K562 (cell line): ENCODE results near the gene NOD1. TPM values are rescaled to one million over a fixed set of nuclear protein-coding genes. Genes with fewer than 3 reads are reported as not detected.

ENCODE experiments used
- ATAC-seq: fragments of 200-7000 bp; cut with Tn5 transposase; 3 replicates; pipeline ENCODE4 v1.9.1; 2020; ENCODE audit warnings: moderate library complexity
- BruUV-seq: library from RNA; stranded (reverse); fragments of 400-500 nt; replicated peaks from 2 replicates; lab custom pipeline; 2021; lab: Mats Ljungman, UMichigan
- CTCF ChIA-PET: fragments of 300-600 bp; formaldehyde crosslinking; extraction: SDS; loops from one replicate; lab custom pipeline; 2021; ENCODE audit warnings: low intra/inter-chr PET ratio; lab: Yijun Ruan, JAX
- POLR2A ChIA-PET: fragments of 300-600, 350-650 bp; sonication (Branson Sonifier 250); formaldehyde crosslinking; extraction: SDS; loops from one replicate; lab custom pipeline; 2021; ENCODE audit warnings: antibody characterized with exemption, inconsistent platforms; lab: Yijun Ruan, JAX
- DNase-seq, 4 experiments: peaks; one replicate each; pipeline versions ENCODE4 v3.0.0 to v3.0.0-alpha.2; 2011 to 2018; ENCODE audit warnings: low spot score in 3 of 4, mixed read lengths in 3 of 4; ENCODE audit errors: extremely low read depth in 1 of 4
- FAIRE-seq: peaks from 2 replicates; lab custom pipeline; 2011; peaks lifted over from hg19 to GRCh38; lab: Jason Lieb, UNC
- H2AFZ ChIP-seq: 2 replicates; pipeline ENCODE4 v1.6.0; 2011; ENCODE audit warnings: low read depth, low read length, control low read depth, inconsistent platforms
- H3K27ac ChIP-seq: fragments of 200-600 bp; 3 replicates; pipeline ENCODE4 v1.8.0; 2011; ENCODE audit warnings: low read depth, mild to moderate bottlenecking, control low read depth, inconsistent platforms, low read length, moderate library complexity, mixed read lengths; ENCODE audit errors: extremely low read depth
- H3K27me3 ChIP-seq, 2 experiments: fragments of 300-600 bp in 1 of 2; 2 replicates in 1 of 2; 3 replicates in 1 of 2; pipeline versions ENCODE4 v1.6.0 to v1.8.0; 2011; ENCODE audit warnings: inconsistent platforms in 2 of 2, low read length in 2 of 2, mild to moderate bottlenecking in 1 of 2, mixed read lengths in 1 of 2, moderate library complexity in 1 of 2; ENCODE audit not compliant: control insufficient read depth in 2 of 2, insufficient read depth in 2 of 2
- H3K36me3 ChIP-seq: fragments of 300-600 bp; 3 replicates; pipeline ENCODE4 v1.8.0; 2011; ENCODE audit warnings: mild to moderate bottlenecking, low read length, inconsistent platforms; ENCODE audit not compliant: control insufficient read depth, insufficient read depth
- H3K4me1 ChIP-seq, 2 experiments: fragments of 200-600 bp in 1 of 2; replicated peaks in 1 of 2; 2 replicates in 1 of 2; 3 replicates in 1 of 2; pipeline versions ENCODE4 v1.5.1 to v1.8.0; 2011; ENCODE audit warnings: inconsistent platforms in 2 of 2, low read length in 2 of 2, mild to moderate bottlenecking in 1 of 2, mixed read lengths in 1 of 2, moderate library complexity in 1 of 2; ENCODE audit not compliant: control insufficient read depth in 2 of 2, insufficient read depth in 2 of 2
- H3K4me2 ChIP-seq: 2 replicates; pipeline ENCODE4 v1.6.1; 2011; ENCODE audit warnings: low read length, control low read depth, inconsistent platforms, mixed read lengths; ENCODE audit not compliant: insufficient read depth
- H3K4me3 ChIP-seq: fragments of 200-600 bp; sonication (generic), shearing (Covaris generic); 2 replicates; pipeline ENCODE4 v1.5.1; 2016; ENCODE audit warnings: control low read depth, inconsistent platforms
- H3K79me2 ChIP-seq: fragments of 200-600 bp; 3 replicates; pipeline ENCODE4 v1.8.0; 2011; ENCODE audit warnings: low read length, inconsistent platforms; ENCODE audit not compliant: control insufficient read depth, insufficient read depth
- H3K9ac ChIP-seq, 2 experiments: 2 replicates each; pipeline versions ENCODE4 v1.6.0 to v1.6.1; 2011; ENCODE audit warnings: low read depth in 2 of 2, low read length in 2 of 2, control low read depth in 1 of 2, inconsistent platforms in 1 of 2, mild to moderate bottlenecking in 1 of 2, mixed read lengths in 1 of 2; ENCODE audit not compliant: insufficient read depth in 1 of 2
- H3K9me1 ChIP-seq: one replicate; pipeline ENCODE4 v1.6.0; 2011; ENCODE audit warnings: inconsistent platforms, mild to moderate bottlenecking, low read length, moderate library complexity; ENCODE audit not compliant: control insufficient read depth, insufficient read depth
- H3K9me3 ChIP-seq: replicated peaks from 2 replicates; pipeline ENCODE4 v1.5.1; 2011; ENCODE audit warnings: low read depth, low read length, inconsistent platforms; ENCODE audit not compliant: control insufficient read depth, insufficient read depth
- H4K20me1 ChIP-seq: replicated peaks from 2 replicates; pipeline ENCODE4 v1.6.1; 2011; ENCODE audit warnings: low read length, inconsistent platforms, mixed read lengths; ENCODE audit not compliant: control insufficient read depth, insufficient read depth
- DMBX1 ChIP-seq: fragments of 250-450 bp; sonication (Bioruptor Pico); IDR thresholded peaks from 2 replicates; pipeline ENCODE4 v1.8.0; 2022; ENCODE audit warnings: inconsistent platforms, mild to moderate bottlenecking, moderate library complexity, borderline replicate concordance
- HDAC6 ChIP-seq: IDR thresholded peaks from 2 replicates; pipeline ENCODE4 v1.6.1; 2012; ENCODE audit warnings: low read depth, mild to moderate bottlenecking, control low read depth, inconsistent platforms, low read length, moderate library complexity
- HMGN3 ChIP-seq: IDR thresholded peaks from 2 replicates; pipeline ENCODE4 v1.6.1; 2011; ENCODE audit warnings: borderline replicate concordance, low read depth, mild to moderate bottlenecking, mixed read lengths, low read length; ENCODE audit not compliant: insufficient read length; ENCODE audit errors: extremely low read depth
- HNRNPH1 ChIP-seq: fragments of 200-400 bp; formaldehyde crosslinking; optimal IDR thresholded peaks from 2 replicates; pipeline ENCODE3; 2017; ENCODE audit warnings: low read depth, mild to moderate bottlenecking, low read length, moderate library complexity
- KAT8 ChIP-seq: fragments of 450-650 bp; IDR thresholded peaks from 2 replicates; pipeline ENCODE4 v1.6.1; 2016; ENCODE audit warnings: low read depth, mild to moderate bottlenecking
- KDM1A ChIP-seq, 2 experiments: fragments of 450-650 bp; IDR thresholded peaks; 2 replicates each; pipeline ENCODE4 v1.6.1; 2016; ENCODE audit warnings: mild to moderate bottlenecking in 2 of 2
- SRSF7 ChIP-seq: fragments of 200-400 bp; formaldehyde crosslinking; optimal IDR thresholded peaks from 2 replicates; pipeline ENCODE3; 2017; ENCODE audit warnings: mild to moderate bottlenecking, low read depth, low read length
- ZC3H8 ChIP-seq: fragments of 450-650 bp; IDR thresholded peaks from 2 replicates; pipeline ENCODE4 v1.6.1; 2017
- ZNF354B ChIP-seq: fragments of 250-450 bp; sonication (Bioruptor Pico); IDR thresholded peaks from 2 replicates; pipeline ENCODE4 v1.4.0; 2020
- ZNF507 ChIP-seq: conservative IDR thresholded peaks from 2 replicates; pipeline ENCODE4 v1.6.1; 2017; ENCODE audit warnings: missing genetic modification characterization, missing compliant biosample characterization
- ZNF717 ChIP-seq: fragments of 250-450 bp; sonication (Bioruptor Pico); IDR thresholded peaks from 2 replicates; pipeline ENCODE4 v1.5.0; 2021
- in situ Hi-C: fragments of 300-500 bp; cut with MboI; formaldehyde crosslinking; loops from 4 replicates; pipeline ENCODE4 v1.15.0; 2018; ENCODE audit warnings: inconsistent platforms, mixed read lengths
- intact Hi-C: fragments of 100-400 bp; cut with micrococcal nuclease; formaldehyde crosslinking; loops from 2 replicates; pipeline ENCODE4 v1.14.2; 2022
- polyA plus RNA-seq, 8 experiments: library from polyadenylated mRNA; depleted of rRNA in 4 of 8; stranded (reverse) in 5 of 8; unstranded in 3 of 8; fragments of >200 nt; fragmentation: Nextera tagmentation in 2 of 8; fragmentation: Illumina TruSeq in 1 of 8; extraction: Ambion mirVana in 2 of 8; extraction: Trizol in 1 of 8; gene quantifications; 2 replicates each; pipeline versions ENCODE4 v1.2.1 to v1.2.3, GENCODE V29; 2011 to 2014; ENCODE audit warnings: inconsistent platforms in 1 of 8, missing spikeins in 1 of 8
- total RNA-seq, 7 experiments: library from RNA; depleted of rRNA in 6 of 7; stranded (reverse); fragments of >200 nt in 6 of 7; fragmentation: Illumina TruSeq in 2 of 7; extraction: Trizol in 2 of 7; gene quantifications; 2 replicates each; pipeline versions ENCODE4 v1.2.1 to v1.2.3, GENCODE V29; 2011 to 2021; ENCODE audit warnings: low replicate concordance in 1 of 7
- TF ChIP-seq, protein P1 (sequence below): fragments of 250-450 bp; sonication (Bioruptor Pico); IDR thresholded peaks from 2 replicates; pipeline ENCODE4 v1.4.0; 2020; ENCODE audit warnings: mild to moderate bottlenecking, moderate library complexity, borderline replicate concordance
- TF ChIP-seq, protein P2 (sequence below), 2 experiments: fragments of 450-650 bp; conservative IDR thresholded peaks; 2 replicates each; pipeline ENCODE4 v1.6.1; 2017; ENCODE audit warnings: mild to moderate bottlenecking in 2 of 2, moderate library complexity in 2 of 2

The NOD1 gene
- total and polyA plus RNA-seq, 9 of the 15 experiments (the other 6 are each of a cell fraction or from before 2014, with no cell fraction given), result 0.34 to 7.1 (median 4.7) TPM

DNA sequence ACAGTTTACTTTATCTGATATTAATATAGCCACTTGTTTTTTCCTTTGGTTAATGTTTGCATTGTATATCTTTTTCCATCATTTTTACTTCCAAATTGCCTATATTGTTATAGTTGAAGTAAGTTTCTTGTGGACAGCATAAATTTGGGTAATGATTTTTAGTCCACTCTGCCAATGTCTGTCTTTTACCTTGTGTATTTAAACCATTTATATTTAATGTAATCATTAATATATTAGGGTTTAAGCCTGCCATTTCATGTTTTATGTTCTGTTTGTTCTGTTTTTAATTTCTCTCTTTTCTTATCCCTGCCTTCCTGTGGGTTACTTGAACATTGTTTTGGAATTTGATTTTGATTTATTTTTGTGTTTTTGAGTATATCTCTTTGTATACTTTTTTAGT lies 12.8 kb upstream of the NOD1 start:
- H3K27ac ChIP-seq, result no peak overlapping the region
- CTCF ChIA-PET, result no interaction called here
- no peak for FAIRE-seq

More for the DNA sequence above, 12.8 kb upstream of the NOD1 start:
- Histone ChIP-seq H3K36me3 (peaks cover 5% of the 10 kb centered on the region; the same call in 2 of the 3 replicates), H3K9me3 (no peaks in the 10 kb centered on the region), H3K4me1 (no peaks in the 10 kb centered on the region), H3K27me3 (no peaks in the 10 kb centered on the region), H3K4me2 (no peak overlapping the region), H2AFZ (no peak overlapping the region), H3K79me2 (no peaks in the 10 kb centered on the region), H3K9ac (no peak overlapping the region), H3K4me3 (no peak overlapping the region), H4K20me1 (no peaks in the 10 kb centered on the region), H3K9me1 (no peaks in the 10 kb centered on the region)
- POLR2A ChIA-PET, result no interaction called here
- TF ChIP-seq ZNF507 (tag), result peak; percentile 98
- no peak for TF ChIP-seq KAT8
- TF ChIP-seq KDM1A (IDR thresholded peaks at IDR 0.05), result no peak
- TF ChIP-seq ZNF354B (CRISPR knock-in tag), result peak; percentile 50; the same call in 1 of the 2 replicates
- TF ChIP-seq, protein P1, sequence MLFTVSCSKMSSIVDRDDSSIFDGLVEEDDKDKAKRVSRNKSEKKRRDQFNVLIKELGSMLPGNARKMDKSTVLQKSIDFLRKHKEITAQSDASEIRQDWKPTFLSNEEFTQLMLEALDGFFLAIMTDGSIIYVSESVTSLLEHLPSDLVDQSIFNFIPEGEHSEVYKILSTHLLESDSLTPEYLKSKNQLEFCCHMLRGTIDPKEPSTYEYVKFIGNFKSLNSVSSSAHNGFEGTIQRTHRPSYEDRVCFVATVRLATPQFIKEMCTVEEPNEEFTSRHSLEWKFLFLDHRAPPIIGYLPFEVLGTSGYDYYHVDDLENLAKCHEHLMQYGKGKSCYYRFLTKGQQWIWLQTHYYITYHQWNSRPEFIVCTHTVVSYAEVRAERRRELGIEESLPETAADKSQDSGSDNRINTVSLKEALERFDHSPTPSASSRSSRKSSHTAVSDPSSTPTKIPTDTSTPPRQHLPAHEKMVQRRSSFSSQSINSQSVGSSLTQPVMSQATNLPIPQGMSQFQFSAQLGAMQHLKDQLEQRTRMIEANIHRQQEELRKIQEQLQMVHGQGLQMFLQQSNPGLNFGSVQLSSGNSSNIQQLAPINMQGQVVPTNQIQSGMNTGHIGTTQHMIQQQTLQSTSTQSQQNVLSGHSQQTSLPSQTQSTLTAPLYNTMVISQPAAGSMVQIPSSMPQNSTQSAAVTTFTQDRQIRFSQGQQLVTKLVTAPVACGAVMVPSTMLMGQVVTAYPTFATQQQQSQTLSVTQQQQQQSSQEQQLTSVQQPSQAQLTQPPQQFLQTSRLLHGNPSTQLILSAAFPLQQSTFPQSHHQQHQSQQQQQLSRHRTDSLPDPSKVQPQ (CRISPR knock-in tag), result no peak
- TF ChIP-seq HDAC6, result no peak
- TF ChIP-seq HNRNPH1, result no peak
- no peak for TF ChIP-seq ZC3H8
- TF ChIP-seq ZNF717 (CRISPR knock-in tag), result no peak
- TF ChIP-seq HMGN3, result no peak
- no peak for TF ChIP-seq DMBX1 (CRISPR knock-in tag)
- TF ChIP-seq SRSF7, result no peak
- TF ChIP-seq, protein P2, sequence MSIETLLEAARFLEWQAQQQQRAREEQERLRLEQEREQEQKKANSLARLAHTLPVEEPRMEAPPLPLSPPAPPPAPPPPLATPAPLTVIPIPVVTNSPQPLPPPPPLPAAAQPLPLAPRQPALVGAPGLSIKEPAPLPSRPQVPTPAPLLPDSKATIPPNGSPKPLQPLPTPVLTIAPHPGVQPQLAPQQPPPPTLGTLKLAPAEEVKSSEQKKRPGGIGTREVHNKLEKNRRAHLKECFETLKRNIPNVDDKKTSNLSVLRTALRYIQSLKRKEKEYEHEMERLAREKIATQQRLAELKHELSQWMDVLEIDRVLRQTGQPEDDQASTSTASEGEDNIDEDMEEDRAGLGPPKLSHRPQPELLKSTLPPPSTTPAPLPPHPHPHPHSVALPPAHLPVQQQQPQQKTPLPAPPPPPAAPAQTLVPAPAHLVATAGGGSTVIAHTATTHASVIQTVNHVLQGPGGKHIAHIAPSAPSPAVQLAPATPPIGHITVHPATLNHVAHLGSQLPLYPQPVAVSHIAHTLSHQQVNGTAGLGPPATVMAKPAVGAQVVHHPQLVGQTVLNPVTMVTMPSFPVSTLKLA (conservative IDR thresholded peaks at IDR 0.05), result no peak
- intact Hi-C loops, result no loop called here
- in situ Hi-C loops, result no loop called here
- no TSS peak for BruUV-seq
- DNase-seq (no peak), ATAC-seq (no peak)
